Endothelial cell of umbilical vein (primary cell): ENCODE results near the gene GSTA2. TPM values are rescaled to one million over a fixed set of nuclear protein-coding genes. Genes with fewer than 3 reads are reported as not detected.

Experiments
- BruUV-seq: library from RNA; stranded (reverse); fragments of 400-500 nt; replicated peaks from 2 replicates; lab custom pipeline; 2021; lab: Mats Ljungman, UMichigan
- CTCF ChIA-PET: fragments of 300-600, 350-600 bp; sonication (Branson Sonifier 250); formaldehyde crosslinking; loops from one replicate; lab custom pipeline; 2021; ENCODE audit warnings: antibody characterized with exemption, inconsistent platforms; lab: Charles Lee
- POLR2A ChIA-PET: fragments of 300-600, 350-600 bp; sonication (Branson Sonifier 250); formaldehyde crosslinking; loops from one replicate; lab custom pipeline; 2021; ENCODE audit warnings: antibody characterized with exemption, inconsistent platforms; lab: Charles Lee
- DNase-seq: peaks from one replicate; pipeline ENCODE4 v3.0.0-alpha.2; 2011; ENCODE audit warnings: low read depth, low spot score
- FAIRE-seq: peaks from 2 replicates; lab custom pipeline; 2011; peaks lifted over from hg19 to GRCh38; lab: Jason Lieb, UNC
- H2AFZ ChIP-seq: 2 replicates; pipeline ENCODE4 v1.6.0; 2012; ENCODE audit warnings: low read depth, low read length, control low read depth, inconsistent platforms
- H3K27ac ChIP-seq: 2 replicates; pipeline ENCODE4 v1.5.1; 2011; ENCODE audit warnings: low read depth, mild to moderate bottlenecking, control low read depth, low read length, moderate library complexity; ENCODE audit not compliant: insufficient read depth
- H3K27me3 ChIP-seq, 2 experiments: 2 replicates each; pipeline versions ENCODE4 v1.6.0 to v1.6.1; 2011; ENCODE audit warnings: low read length in 2 of 2, mixed read lengths in 1 of 2; ENCODE audit not compliant: control insufficient read depth in 2 of 2, insufficient read depth in 2 of 2
- H3K36me3 ChIP-seq, 2 experiments: 2 replicates in 1 of 2; 3 replicates in 1 of 2; pipeline ENCODE4 v1.5.1; 2011; ENCODE audit warnings: low read length in 2 of 2, mild to moderate bottlenecking in 1 of 2, moderate library complexity in 1 of 2; ENCODE audit not compliant: control insufficient read depth in 2 of 2, insufficient read depth in 2 of 2; ENCODE audit errors: extremely low read depth in 1 of 2
- H3K4me1 ChIP-seq: 3 replicates; pipeline ENCODE4 v1.5.1; 2011; ENCODE audit warnings: mild to moderate bottlenecking, low read length; ENCODE audit not compliant: control insufficient read depth, insufficient read depth; ENCODE audit errors: extremely low read depth
- H3K4me2 ChIP-seq: 2 replicates; pipeline ENCODE4 v1.6.1; 2011; ENCODE audit warnings: low read length, control low read depth, mixed read lengths; ENCODE audit not compliant: insufficient read depth
- H3K4me3 ChIP-seq, 3 experiments: fragments of 200-600 bp in 1 of 3; sonication (generic), shearing (Covaris generic) in 1 of 3; replicated peaks in 1 of 3; 2 replicates each; pipeline ENCODE4 v1.5.1; 2011 to 2016; ENCODE audit warnings: control low read depth in 3 of 3, low read length in 3 of 3, mild to moderate bottlenecking in 2 of 3, inconsistent platforms in 1 of 3, low read depth in 1 of 3, moderate library complexity in 1 of 3; ENCODE audit not compliant: insufficient read depth in 1 of 3
- H3K79me2 ChIP-seq: 2 replicates; pipeline ENCODE4 v1.6.0; 2012; ENCODE audit warnings: low read length, inconsistent platforms; ENCODE audit not compliant: control insufficient read depth, insufficient read depth
- H3K9ac ChIP-seq: replicated peaks from 2 replicates; pipeline ENCODE3; 2011; ENCODE audit warnings: low read length, control low read depth; ENCODE audit not compliant: insufficient read depth; ENCODE audit errors: extremely low read depth
- H3K9me1 ChIP-seq: replicated peaks from 3 replicates; pipeline ENCODE4 v1.6.0; 2011; ENCODE audit warnings: mild to moderate bottlenecking, low read length; ENCODE audit not compliant: control insufficient read depth, insufficient read depth; ENCODE audit errors: extremely low read depth
- H3K9me3 ChIP-seq: replicated peaks from 2 replicates; pipeline ENCODE4 v1.5.1; 2012; ENCODE audit warnings: low read length, inconsistent platforms; ENCODE audit not compliant: control insufficient read depth, insufficient read depth
- H4K20me1 ChIP-seq: replicated peaks from 2 replicates; pipeline ENCODE3; 2011; ENCODE audit warnings: mild to moderate bottlenecking, low read length; ENCODE audit not compliant: control insufficient read depth, insufficient read depth; ENCODE audit errors: extremely low read depth
- EZH2 ChIP-seq: IDR thresholded peaks from 2 replicates; pipeline ENCODE4 v1.6.1; 2012; ENCODE audit warnings: borderline replicate concordance, low read depth, mild to moderate bottlenecking, moderate library complexity, low read length, inconsistent platforms; ENCODE audit not compliant: severe bottlenecking
- FOS ChIP-seq: IDR thresholded peaks from 2 replicates; pipeline ENCODE4 v1.6.1; 2011; ENCODE audit warnings: mild to moderate bottlenecking, low read length, moderate library complexity, borderline replicate concordance; ENCODE audit not compliant: insufficient read depth
- GATA2 ChIP-seq: IDR thresholded peaks from 2 replicates; pipeline ENCODE4 v1.7.0; 2011; ENCODE audit warnings: low read depth, mild to moderate bottlenecking, moderate library complexity, mixed read lengths, low read length; ENCODE audit not compliant: insufficient read length, insufficient read depth
- JUN ChIP-seq: IDR thresholded peaks from 2 replicates; pipeline ENCODE4 v1.6.1; 2011; ENCODE audit warnings: borderline replicate concordance, low read depth; ENCODE audit not compliant: insufficient read length, insufficient read depth
- MYC ChIP-seq: IDR thresholded peaks from one replicate; pipeline ENCODE4 v1.6.1; 2011; ENCODE audit warnings: mild to moderate bottlenecking, low read depth, low read length
- POLR2A ChIP-seq: IDR thresholded peaks from 2 replicates; pipeline ENCODE4 v1.6.1; 2012; ENCODE audit warnings: low read depth, mild to moderate bottlenecking, control low read depth, low read length
- POLR2AphosphoS5 ChIP-seq: IDR thresholded peaks from 2 replicates; pipeline ENCODE4 v1.6.1; 2012; ENCODE audit warnings: low read depth, mild to moderate bottlenecking, control low read depth, low read length, moderate library complexity; ENCODE audit not compliant: insufficient read depth
- dilution Hi-C: fragments of 300-500 bp; cut with MboI; formaldehyde crosslinking; loops from one replicate; pipeline ENCODE4 v1.15.0; 2019; ENCODE audit warnings: low sequenced_read_pairs; ENCODE audit not compliant: extremely low pct_ligation_motif_present
- intact Hi-C: fragments of 100-400 bp; cut with micrococcal nuclease; formaldehyde crosslinking; loops from one replicate; pipeline ENCODE4 v1.10.0; 2022
- polyA plus RNA-seq, 4 experiments: library from polyadenylated mRNA; depleted of rRNA in 3 of 4; stranded (reverse) in 3 of 4; unstranded in 1 of 4; fragments of >200 nt; gene quantifications; 2 replicates each; pipeline versions ENCODE4 v1.2.1 to v1.2.3, GENCODE V29; 2011 to 2012; ENCODE audit warnings: missing spikeins in 1 of 4
- total RNA-seq: library from RNA; stranded (reverse); gene quantifications from 2 replicates; pipeline ENCODE4 v1.2.3, GENCODE V29; 2021
- TF ChIP-seq, protein P1 (sequence below), 2 donors: IDR thresholded peaks; 1 replicate in 1 of 2; 2 replicates in 1 of 2; pipeline ENCODE4 v1.5.1; 2011; ENCODE audit warnings: low read length in 2 of 2, mild to moderate bottlenecking in 2 of 2, moderate library complexity in 2 of 2, control low read depth in 1 of 2, inconsistent platforms in 1 of 2, low read depth in 1 of 2; ENCODE audit not compliant: insufficient read depth in 1 of 2; ENCODE audit errors: extremely low read depth in 1 of 2
- TF ChIP-seq, protein P2 (sequence below): IDR thresholded peaks from 2 replicates; pipeline ENCODE4 v1.6.1; 2011; ENCODE audit not compliant: insufficient read depth, insufficient read length

Gene GSTA2
- total and polyA plus RNA-seq, 2 donors (not counting 3 experiments of a cell fraction or from before 2014, with no cell fraction given): not detected

DNA sequence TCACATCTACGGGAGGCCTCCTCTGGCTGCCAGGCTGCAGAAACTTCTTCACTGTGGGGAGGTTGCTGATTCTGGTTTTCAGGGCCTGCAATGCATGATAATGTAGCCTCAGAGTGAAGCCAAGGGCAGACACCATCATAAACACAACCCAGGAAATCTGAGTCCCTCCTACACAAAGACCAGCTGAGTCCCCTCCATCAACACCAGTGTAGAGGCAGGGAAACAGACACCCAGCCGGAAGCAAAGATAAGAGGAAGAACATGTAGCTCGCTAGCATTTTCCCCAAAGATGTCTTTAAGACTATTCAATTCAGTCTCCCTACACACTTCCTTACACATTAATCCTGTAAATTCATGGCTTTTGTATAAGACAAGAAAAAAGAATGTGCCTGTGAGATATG, 23.6 kb downstream of the GSTA2 start:
- BruUV-seq: no TSS peak
- Histone ChIP-seq H2AFZ (no peak overlapping the region), H3K4me1 (no peaks in the 10 kb centered on the region), H3K36me3 (no peaks in the 10 kb centered on the region), H3K9me1 (no peaks in the 10 kb centered on the region), H3K4me2 (no peak overlapping the region), H3K4me3 (no peak overlapping the region), H3K27ac (no peak overlapping the region), H4K20me1 (no peaks in the 10 kb centered on the region), H3K9ac (no peak overlapping the region), H3K9me3 (no peaks in the 10 kb centered on the region), H3K27me3 (no peaks in the 10 kb centered on the region), H3K79me2 (no peaks in the 10 kb centered on the region)
- no peak for DNase-seq
- dilution Hi-C loops: no loop called here
- TF ChIP-seq MYC (no peak), FOS (no peak), POLR2AphosphoS5 (no peak), GATA2 (no peak), JUN (no peak), POLR2A (no peak), EZH2 (no peak)
- TF ChIP-seq, protein P1, sequence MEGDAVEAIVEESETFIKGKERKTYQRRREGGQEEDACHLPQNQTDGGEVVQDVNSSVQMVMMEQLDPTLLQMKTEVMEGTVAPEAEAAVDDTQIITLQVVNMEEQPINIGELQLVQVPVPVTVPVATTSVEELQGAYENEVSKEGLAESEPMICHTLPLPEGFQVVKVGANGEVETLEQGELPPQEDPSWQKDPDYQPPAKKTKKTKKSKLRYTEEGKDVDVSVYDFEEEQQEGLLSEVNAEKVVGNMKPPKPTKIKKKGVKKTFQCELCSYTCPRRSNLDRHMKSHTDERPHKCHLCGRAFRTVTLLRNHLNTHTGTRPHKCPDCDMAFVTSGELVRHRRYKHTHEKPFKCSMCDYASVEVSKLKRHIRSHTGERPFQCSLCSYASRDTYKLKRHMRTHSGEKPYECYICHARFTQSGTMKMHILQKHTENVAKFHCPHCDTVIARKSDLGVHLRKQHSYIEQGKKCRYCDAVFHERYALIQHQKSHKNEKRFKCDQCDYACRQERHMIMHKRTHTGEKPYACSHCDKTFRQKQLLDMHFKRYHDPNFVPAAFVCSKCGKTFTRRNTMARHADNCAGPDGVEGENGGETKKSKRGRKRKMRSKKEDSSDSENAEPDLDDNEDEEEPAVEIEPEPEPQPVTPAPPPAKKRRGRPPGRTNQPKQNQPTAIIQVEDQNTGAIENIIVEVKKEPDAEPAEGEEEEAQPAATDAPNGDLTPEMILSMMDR (IDR thresholded peaks at IDR 0.05; ENCODE audit: extremely low read depth in 1 of 2, insufficient read depth in 1 of 2, low read depth in 1 of 2, low read length in 2 of 2): no peak
- TF ChIP-seq, protein P2, sequence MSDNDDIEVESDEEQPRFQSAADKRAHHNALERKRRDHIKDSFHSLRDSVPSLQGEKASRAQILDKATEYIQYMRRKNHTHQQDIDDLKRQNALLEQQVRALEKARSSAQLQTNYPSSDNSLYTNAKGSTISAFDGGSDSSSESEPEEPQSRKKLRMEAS: no peak
- intact Hi-C loops: no loop called here
- CTCF ChIA-PET: no interaction called here
- POLR2A ChIA-PET: no interaction called here
- FAIRE-seq: no peak
